HepG2 (cell line): ENCODE results near the gene RCBTB2. TPM values are rescaled to one million over a fixed set of nuclear protein-coding genes. Genes with fewer than 3 reads are reported as not detected.

Experiments used
- ATAC-seq: fragments of 200-7000 bp; cut with Tn5 transposase; 3 replicates; pipeline ENCODE4 v1.9.1; 2020; ENCODE audit warnings: mild to moderate bottlenecking, moderate library complexity
- BruUV-seq: library from RNA; stranded (reverse); fragments of 400-500 nt; replicated peaks from 2 replicates; lab custom pipeline; 2021; lab: Mats Ljungman, UMichigan
- CTCF ChIA-PET: fragments of 300-600 bp; formaldehyde crosslinking; extraction: SDS; loops from one replicate; lab custom pipeline; 2021; ENCODE audit warnings: low total read pairs, inconsistent platforms, low intra/inter-chr PET ratio; lab: Yijun Ruan, JAX
- POLR2A ChIA-PET: fragments of 350-600 bp; sonication (Branson Sonifier 250); formaldehyde crosslinking; loops from one replicate; lab custom pipeline; 2020; ENCODE audit warnings: antibody characterized with exemption, inconsistent platforms; lab: Yijun Ruan, JAX
- DNase-seq: peaks from one replicate; pipeline ENCODE4 v3.0.0-alpha.2; 2015; ENCODE audit warnings: low spot score
- FAIRE-seq: peaks from 3 replicates; lab custom pipeline; 2011; peaks lifted over from hg19 to GRCh38; lab: Jason Lieb, UNC
- H2AFZ ChIP-seq: one replicate; pipeline ENCODE4 v1.6.1; 2011; ENCODE audit warnings: low read length, inconsistent platforms
- H3K27ac ChIP-seq: fragments of 300-600 bp; 3 replicates; pipeline ENCODE4 v1.8.0; 2011; ENCODE audit warnings: mixed run types, mild to moderate bottlenecking, mixed read lengths, low read length, inconsistent platforms; ENCODE audit not compliant: insufficient read depth; ENCODE audit errors: extremely low read length
- H3K27me3 ChIP-seq, 2 experiments: fragments of 200-600 bp in 1 of 2; 2 replicates in 1 of 2; 3 replicates in 1 of 2; pipeline versions ENCODE4 v1.6.0 to v1.8.0; 2011; ENCODE audit warnings: low read length in 2 of 2, mild to moderate bottlenecking in 2 of 2, moderate library complexity in 2 of 2, inconsistent platforms in 1 of 2; ENCODE audit not compliant: insufficient read depth in 2 of 2, control insufficient read depth in 1 of 2
- H3K36me3 ChIP-seq, 2 experiments: fragments of 200-600 bp in 1 of 2; replicated peaks in 1 of 2; 2 replicates in 1 of 2; 3 replicates in 1 of 2; pipeline versions ENCODE4 v1.5.1 to v1.8.0; 2011; ENCODE audit warnings: low read length in 2 of 2, inconsistent platforms in 1 of 2; ENCODE audit not compliant: insufficient read depth in 2 of 2, control insufficient read depth in 1 of 2
- H3K4me1 ChIP-seq: 2 replicates; pipeline ENCODE4 v1.5.1; 2012; ENCODE audit warnings: low read length, inconsistent platforms; ENCODE audit not compliant: insufficient read depth
- H3K4me2 ChIP-seq: 2 replicates; pipeline ENCODE4 v1.6.0; 2011; ENCODE audit warnings: low read depth, low read length, inconsistent platforms
- H3K4me3 ChIP-seq, 3 experiments: fragments of 200-600 bp in 1 of 3; sonication (generic), shearing (Covaris generic) in 1 of 3; replicated peaks in 1 of 3; 2 replicates each; pipeline ENCODE4 v1.5.1; 2011 to 2016; ENCODE audit warnings: low read length in 3 of 3, inconsistent platforms in 2 of 3, low read depth in 2 of 3, mild to moderate bottlenecking in 2 of 3, control low read depth in 1 of 3, mixed read lengths in 1 of 3; ENCODE audit not compliant: insufficient read depth in 1 of 3
- H3K79me2 ChIP-seq: one replicate; pipeline ENCODE4 v1.6.1; 2011; ENCODE audit warnings: low read length, inconsistent platforms; ENCODE audit not compliant: insufficient read depth
- H3K9ac ChIP-seq: 2 replicates; pipeline ENCODE4 v1.6.0; 2011; ENCODE audit warnings: mild to moderate bottlenecking, low read depth, low read length, inconsistent platforms; ENCODE audit not compliant: insufficient read depth
- H3K9me3 ChIP-seq: 2 replicates; pipeline ENCODE4 v1.5.1; 2012; ENCODE audit warnings: mild to moderate bottlenecking, low read length
- H4K20me1 ChIP-seq: 2 replicates; pipeline ENCODE4 v1.6.0; 2011; ENCODE audit warnings: inconsistent platforms, mild to moderate bottlenecking, low read length, moderate library complexity; ENCODE audit not compliant: insufficient read depth
- ISX ChIP-seq: sonication (generic); formaldehyde crosslinking; conservative IDR thresholded peaks from 2 replicates; pipeline ENCODE4 v1.5.0; 2020; ENCODE audit warnings: missing genetic modification reagents
- MTERF4 ChIP-seq: sonication (generic); formaldehyde crosslinking; IDR thresholded peaks from 2 replicates; pipeline ENCODE4 v1.8.0; 2023; ENCODE audit warnings: mild to moderate bottlenecking, missing genetic modification reagents
- NR1H2 ChIP-seq: sonication (generic); formaldehyde crosslinking; IDR thresholded peaks from 2 replicates; pipeline ENCODE4 v1.8.1; 2022; ENCODE audit warnings: low read depth, missing genetic modification reagents, borderline replicate concordance
- RORA ChIP-seq: sonication (generic); formaldehyde crosslinking; IDR thresholded peaks from 2 replicates; pipeline ENCODE4 v1.5.0; 2020; ENCODE audit warnings: mild to moderate bottlenecking, missing genetic modification reagents, moderate library complexity
- SMAD3 ChIP-seq: sonication (generic); formaldehyde crosslinking; IDR thresholded peaks from 2 replicates; pipeline ENCODE4 v1.4.0; 2020; ENCODE audit warnings: missing genetic modification reagents
- SOX6 ChIP-seq, 2 experiments: fragments of 450-650 bp in 1 of 2; sonication (generic) in 1 of 2; formaldehyde crosslinking in 1 of 2; IDR thresholded peaks; 2 replicates each; pipeline versions ENCODE4 v1.4.0 to v1.6.1; 2017 to 2020; ENCODE audit warnings: antibody characterized with exemption in 1 of 2, mild to moderate bottlenecking in 1 of 2, missing genetic modification reagents in 1 of 2
- XRCC5 ChIP-seq: fragments of 200-400 bp; formaldehyde crosslinking; optimal IDR thresholded peaks from 2 replicates; pipeline ENCODE3; 2017; ENCODE audit warnings: mild to moderate bottlenecking, low read length
- ZNF333 ChIP-seq: sonication (generic); formaldehyde crosslinking; IDR thresholded peaks from 2 replicates; pipeline ENCODE4 v1.4.0; 2020; ENCODE audit warnings: mild to moderate bottlenecking, missing genetic modification reagents, borderline replicate concordance
- ZNF530 ChIP-seq: sonication (generic); formaldehyde crosslinking; IDR thresholded peaks from 2 replicates; pipeline ENCODE4 v1.5.0; 2020; ENCODE audit warnings: low read depth, mild to moderate bottlenecking, missing genetic modification reagents
- ZNF75D ChIP-seq: sonication (generic); formaldehyde crosslinking; IDR thresholded peaks from 2 replicates; pipeline ENCODE4 v1.8.1; 2023; ENCODE audit warnings: missing genetic modification reagents, mild to moderate bottlenecking, borderline replicate concordance
- WGBS: methylation state at CpG from one replicate; pipeline ENCODE4 v1.1.6; 2017; ENCODE audit warnings: low lambda C conversion rate; 5-methylcytosine and 5-hydroxymethylcytosine counted together
- in situ Hi-C: cut with HindIII; loops from 2 replicates; pipeline ENCODE4 v1.10.0; 2017; ENCODE audit warnings: low pct_unique_long_range_greater_than_20kb; ENCODE audit not compliant: extremely low pct_ligation_motif_present
- intact Hi-C: fragments of 100-400 bp; cut with micrococcal nuclease; formaldehyde crosslinking; loops from one replicate; pipeline ENCODE4 v1.10.0; 2022; ENCODE audit not compliant: unreplicated experiment
- polyA plus RNA-seq, 8 experiments: library from polyadenylated mRNA; depleted of rRNA in 3 of 8; stranded (reverse) in 7 of 8; unstranded in 1 of 8; fragments of >200 nt; fragmentation: Illumina TruSeq in 4 of 8; extraction: Trizol in 4 of 8; gene quantifications; 2 replicates each; pipeline versions ENCODE4 v1.2.1 to v1.2.3, GENCODE V29; 2011 to 2016; ENCODE audit warnings: low read depth in 4 of 8, missing spikeins in 1 of 8, mixed read lengths in 1 of 8; ENCODE audit not compliant: insufficient read depth in 1 of 8
- total RNA-seq, 5 experiments: library from RNA; depleted of rRNA; stranded (reverse); fragments of >200 nt; fragmentation: Illumina TruSeq; extraction: Trizol; gene quantifications; 2 replicates each; pipeline ENCODE4 v1.2.3, GENCODE V29; 2016; ENCODE audit warnings: low read depth in 1 of 5

Gene RCBTB2
- total and polyA plus RNA-seq, 2 of the 13 experiments (the other 11 are each of a cell fraction or from before 2014, with no cell fraction given): 1.9 to 2.7 TPM

GRCh38 chr13:48505597-48506091 lies 27.2 kb downstream of the RCBTB2 start (continued):
- no peak for TF ChIP-seq NR1H2

- H3K4me2 ChIP-seq: no peak overlapping the region
- TF ChIP-seq MTERF4 (CRISPR knock-in tag): no peak
- no peak for TF ChIP-seq SOX6 (IDR thresholded peaks at IDR 0.05)
- TF ChIP-seq SOX6 (CRISPR knock-in tag; IDR thresholded peaks at IDR 0.05): no peak
- TF ChIP-seq RORA (CRISPR knock-in tag): no peak
- no peak for TF ChIP-seq ZNF333 (CRISPR knock-in tag)
- TF ChIP-seq ZNF75D (CRISPR knock-in tag): no peak
- no peak for TF ChIP-seq ISX (CRISPR knock-in tag)
- no peak for TF ChIP-seq XRCC5
- no peak for TF ChIP-seq SMAD3 (CRISPR knock-in tag)
- no peak for TF ChIP-seq ZNF530 (CRISPR knock-in tag)
- POLR2A ChIA-PET: no interaction called here
- no peaks in the 10 kb centered on the region for H3K9me3 ChIP-seq
- BruUV-seq: no TSS peak
- in situ Hi-C loops (no loop called here), intact Hi-C loops (no loop called here)
- H3K36me3 ChIP-seq: no peaks in the 10 kb centered on the region
- FAIRE-seq (no peak), ATAC-seq (no peak), DNase-seq (no peak)
- CTCF ChIA-PET: no interaction called here
- 84% methylated on average over 4 of the region's 4 CpGs for WGBS
- no peaks in the 10 kb centered on the region for H3K79me2 ChIP-seq
- no peak overlapping the region for H3K27ac ChIP-seq
- H2AFZ ChIP-seq: no peak overlapping the region
- H3K9ac ChIP-seq: no peak overlapping the region
- H3K27me3 ChIP-seq: no peaks in the 10 kb centered on the region; a peak in 1 of 5 replicates
- no peaks in the 10 kb centered on the region for H4K20me1 ChIP-seq
- 0 out of 2 replicates have a peak, but pooled peaks cover 7% of the 10 kb centered on the region for H3K4me1 ChIP-seq
- H3K4me3 ChIP-seq: no peak overlapping the region
Observed at GRCh38 chr13:48505012-48505411, 27.9 kb downstream of the RCBTB2 start.
